ENCODE results near the gene CFAP300. TPM values are rescaled to one million over a fixed set of nuclear protein-coding genes. Genes with fewer than 3 reads are reported as not detected.

The CFAP300 gene
- polyA plus RNA-seq, 3 donors: 5.3 to 6.1 (median 5.4) TPM

DNA sequence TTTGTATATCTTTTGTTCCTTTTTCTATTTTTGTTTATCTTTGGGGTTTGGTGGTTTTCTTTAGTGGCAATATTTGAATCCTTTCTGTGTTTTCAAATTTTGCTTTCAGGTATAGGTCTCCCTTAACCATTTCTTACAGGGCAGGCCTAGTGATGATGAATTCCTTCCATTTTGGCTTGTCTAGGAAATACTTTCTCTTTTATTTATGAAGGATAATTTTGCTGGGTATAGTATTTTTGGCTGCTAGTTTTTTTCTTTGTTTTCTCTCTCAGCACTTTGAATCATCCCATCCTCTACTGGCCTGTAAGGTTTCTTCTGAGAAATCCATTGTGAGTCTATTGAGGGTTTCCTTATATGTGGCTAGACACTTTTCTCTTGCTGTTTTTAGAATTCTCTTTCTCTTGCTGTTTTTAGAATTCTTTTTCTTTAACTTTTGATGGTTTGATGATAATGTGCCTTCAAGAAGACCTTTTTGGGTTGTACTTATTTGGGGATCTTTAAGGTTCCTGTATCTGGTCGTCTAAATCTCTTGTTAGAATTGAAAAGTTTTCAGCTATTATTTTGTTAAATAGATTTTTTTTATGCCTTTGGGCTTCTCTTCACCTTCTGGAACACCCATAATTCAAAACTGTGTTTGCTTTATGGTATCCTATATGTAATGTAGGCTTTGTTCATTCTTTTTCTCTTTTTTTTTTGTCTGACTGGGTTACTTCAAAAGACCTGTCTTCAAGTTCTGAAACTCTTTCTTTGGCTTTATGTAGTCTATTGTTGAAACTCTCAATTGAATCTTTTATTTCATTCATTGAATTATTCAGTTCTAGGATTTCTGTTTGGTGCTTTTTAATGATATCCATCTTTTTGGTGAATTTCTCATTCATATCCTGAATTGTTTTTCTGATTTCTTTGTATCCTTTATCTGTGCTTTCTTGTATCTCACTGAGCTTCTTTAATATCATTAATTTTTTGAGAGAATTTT lies 24.5 kb downstream of the CFAP300 start:
- DNase-seq (ENCODE audit: low read depth in 3 of 3, low spot score in 2 of 3): no peak

DNA sequence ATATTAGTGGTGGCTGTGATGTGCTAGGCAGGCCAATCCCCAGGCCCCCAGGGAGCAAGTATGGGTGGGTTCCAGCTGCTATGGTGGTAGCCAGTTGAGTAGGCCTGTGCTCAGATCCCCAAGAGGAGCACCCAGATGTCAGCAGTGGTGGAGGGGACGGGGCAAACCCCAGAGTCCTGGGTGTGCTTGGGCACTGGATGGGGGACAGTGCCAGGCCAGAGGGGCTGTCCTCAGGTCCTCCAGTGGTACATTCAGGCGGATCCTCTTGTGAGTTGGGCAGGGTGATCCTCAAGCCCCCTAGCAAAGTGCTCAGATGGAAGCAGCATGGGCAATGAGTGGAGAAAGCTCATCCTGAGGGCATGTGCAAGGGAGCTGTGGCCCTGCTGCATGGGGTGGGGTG lies 26.0 kb downstream of the CFAP300 start:
- no peak for DNase-seq (ENCODE audit: low read depth in 3 of 3, low spot score in 2 of 3)

DNA sequence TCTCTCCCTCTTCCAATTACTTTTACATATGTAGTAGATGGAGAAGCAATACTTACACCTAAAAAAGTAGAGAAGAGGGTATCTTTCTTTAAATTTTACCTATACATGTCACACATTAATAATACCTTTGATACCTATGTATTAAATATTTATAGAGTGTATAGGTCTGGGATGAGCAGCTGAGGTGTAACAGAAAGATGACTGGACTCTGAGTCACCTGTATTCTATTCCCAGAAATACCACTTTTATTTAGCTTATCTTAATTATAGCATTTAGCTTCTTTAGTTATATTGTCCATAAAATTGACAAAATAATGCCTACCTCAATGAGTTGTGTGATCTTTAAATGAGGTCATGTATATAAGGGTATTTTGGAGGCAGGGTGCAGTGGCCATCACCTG lies 32.4 kb downstream of the CFAP300 start:
- no peak for DNase-seq (ENCODE audit: low read depth in 3 of 3, low spot score in 2 of 3)

DNA sequence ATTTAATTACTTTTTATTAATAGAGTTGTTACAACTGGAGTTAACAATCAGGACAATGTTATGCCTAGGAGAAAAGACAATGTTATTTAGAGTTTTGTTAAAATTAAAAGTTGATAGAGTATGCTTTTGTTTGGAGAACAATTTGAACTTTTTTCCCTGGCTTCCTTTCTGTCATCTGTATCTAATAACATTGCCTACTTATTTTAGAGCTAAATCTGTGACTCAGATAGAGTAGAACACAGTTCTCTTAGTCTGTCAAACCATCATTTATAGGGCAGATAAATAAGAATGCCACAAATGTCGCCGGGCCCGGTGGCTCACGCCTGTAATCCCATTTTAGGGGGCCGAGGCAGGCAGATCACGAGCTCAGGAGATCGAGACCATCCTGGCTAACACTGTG lies 34.1 kb downstream of the CFAP300 start:
- no peak for DNase-seq (ENCODE audit: low read depth in 3 of 3, low spot score in 2 of 3)

DNA sequence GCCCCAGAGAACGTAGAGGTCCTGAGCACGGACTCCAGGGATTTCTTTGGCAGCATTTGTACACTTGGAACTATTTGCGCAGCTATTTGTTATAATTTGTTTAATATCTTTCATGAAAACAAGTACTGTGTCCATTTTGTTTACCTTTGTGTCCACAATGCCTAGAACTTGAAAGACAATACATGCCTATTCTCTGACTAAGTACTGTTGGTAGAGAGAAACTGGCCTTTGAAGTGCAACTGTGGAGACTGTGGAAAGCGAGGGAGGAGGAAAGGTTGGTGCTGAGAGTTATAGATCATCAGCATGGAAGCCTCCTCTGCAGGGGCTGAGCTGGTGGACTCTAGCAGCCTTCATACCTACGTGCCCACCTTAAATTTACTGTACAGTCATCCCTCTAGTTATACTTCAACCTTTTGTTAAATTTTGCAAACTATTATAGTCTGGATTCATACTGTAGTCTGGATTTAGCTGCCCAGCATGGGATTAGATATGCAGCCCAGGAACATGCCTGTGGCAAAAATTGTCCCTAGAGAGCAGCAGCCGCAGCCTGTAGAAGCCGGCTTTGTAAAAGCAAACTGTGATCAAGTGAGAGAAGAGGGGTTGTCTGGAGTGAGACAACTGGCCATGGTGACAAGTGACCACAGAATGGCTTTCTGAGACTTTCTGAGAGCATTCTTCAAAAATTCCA lies 38.8 kb downstream of the CFAP300 start:
- DNase-seq (ENCODE audit: low read depth in 3 of 3, low spot score in 2 of 3): no peak

DNA sequence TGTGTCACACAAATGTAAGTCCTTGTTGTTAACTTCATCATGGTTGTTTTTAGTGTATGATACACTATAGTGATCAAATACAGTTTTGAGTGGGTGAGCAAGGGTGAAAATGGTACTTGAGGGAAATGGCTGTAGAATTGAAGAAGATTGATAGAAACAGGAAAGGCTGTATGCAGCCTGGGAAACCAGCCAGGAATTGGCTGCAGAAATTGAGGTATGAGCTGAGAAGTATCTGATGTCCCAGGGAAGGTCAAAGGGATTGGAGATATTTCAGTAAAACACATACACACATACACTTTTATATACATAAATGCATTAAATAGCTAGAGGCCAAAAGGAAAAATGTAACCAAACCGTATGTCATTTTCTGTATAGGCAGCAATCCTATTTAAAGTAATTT lies 49.9 kb downstream of the CFAP300 start:
- DNase-seq (ENCODE audit: low read depth in 3 of 3, low spot score in 2 of 3): no peak

DNA sequence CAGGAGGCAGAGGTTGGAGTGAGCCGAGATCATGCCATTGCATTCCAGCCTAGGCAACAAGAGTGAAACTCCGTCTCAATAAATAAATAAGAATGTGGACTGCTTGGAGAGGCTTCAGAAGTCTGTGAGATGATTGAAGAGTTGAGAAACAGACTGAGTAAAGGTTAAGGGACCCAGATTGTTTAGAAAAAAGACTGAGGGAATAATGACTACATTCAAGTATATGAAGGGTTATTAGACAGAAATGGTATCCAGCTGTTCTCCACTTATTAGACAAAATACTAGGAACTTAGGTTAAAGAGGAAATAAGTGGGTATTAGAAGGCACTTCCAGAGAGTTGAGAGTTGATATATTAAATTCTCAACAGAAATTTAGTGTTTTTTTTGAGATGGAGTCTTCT lies 52.5 kb downstream of the CFAP300 start:
- DNase-seq (ENCODE audit: low read depth in 3 of 3, low spot score in 2 of 3): no peak

DNA sequence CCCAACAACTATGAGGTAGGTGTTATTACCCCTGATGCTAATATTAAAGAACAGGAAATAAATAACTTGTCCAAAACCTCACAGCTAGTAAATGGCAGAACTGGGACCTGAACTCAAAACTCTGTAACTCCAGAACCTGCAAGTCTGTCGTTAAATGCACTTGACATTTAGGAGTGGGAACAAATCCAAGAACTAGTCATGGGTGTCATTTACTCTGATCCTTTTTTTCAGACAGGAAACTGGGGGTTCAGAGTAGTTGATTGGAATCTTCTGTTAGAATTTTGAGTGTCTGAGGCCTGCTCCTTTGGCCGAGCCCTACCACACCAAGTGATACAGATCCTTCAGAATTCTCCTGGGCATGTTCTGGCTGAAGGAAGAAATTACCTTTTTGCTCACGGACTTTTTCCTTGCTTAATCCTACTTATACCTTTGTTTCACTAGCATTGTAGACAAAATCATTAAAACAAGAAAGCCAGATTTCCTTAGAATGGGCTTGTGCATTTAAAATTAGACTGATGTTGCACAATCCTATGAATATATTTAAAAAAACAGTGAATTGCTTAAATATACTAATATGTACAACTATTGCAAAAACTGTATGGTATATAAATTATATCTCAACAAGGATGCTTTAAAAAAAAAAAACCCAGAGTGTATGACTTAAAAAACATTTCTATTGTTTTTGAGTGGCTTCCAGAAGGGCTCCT lies 61.6 kb downstream of the CFAP300 start:
- DNase-seq (ENCODE audit: low read depth in 3 of 3, low spot score in 2 of 3): no peak

DNA sequence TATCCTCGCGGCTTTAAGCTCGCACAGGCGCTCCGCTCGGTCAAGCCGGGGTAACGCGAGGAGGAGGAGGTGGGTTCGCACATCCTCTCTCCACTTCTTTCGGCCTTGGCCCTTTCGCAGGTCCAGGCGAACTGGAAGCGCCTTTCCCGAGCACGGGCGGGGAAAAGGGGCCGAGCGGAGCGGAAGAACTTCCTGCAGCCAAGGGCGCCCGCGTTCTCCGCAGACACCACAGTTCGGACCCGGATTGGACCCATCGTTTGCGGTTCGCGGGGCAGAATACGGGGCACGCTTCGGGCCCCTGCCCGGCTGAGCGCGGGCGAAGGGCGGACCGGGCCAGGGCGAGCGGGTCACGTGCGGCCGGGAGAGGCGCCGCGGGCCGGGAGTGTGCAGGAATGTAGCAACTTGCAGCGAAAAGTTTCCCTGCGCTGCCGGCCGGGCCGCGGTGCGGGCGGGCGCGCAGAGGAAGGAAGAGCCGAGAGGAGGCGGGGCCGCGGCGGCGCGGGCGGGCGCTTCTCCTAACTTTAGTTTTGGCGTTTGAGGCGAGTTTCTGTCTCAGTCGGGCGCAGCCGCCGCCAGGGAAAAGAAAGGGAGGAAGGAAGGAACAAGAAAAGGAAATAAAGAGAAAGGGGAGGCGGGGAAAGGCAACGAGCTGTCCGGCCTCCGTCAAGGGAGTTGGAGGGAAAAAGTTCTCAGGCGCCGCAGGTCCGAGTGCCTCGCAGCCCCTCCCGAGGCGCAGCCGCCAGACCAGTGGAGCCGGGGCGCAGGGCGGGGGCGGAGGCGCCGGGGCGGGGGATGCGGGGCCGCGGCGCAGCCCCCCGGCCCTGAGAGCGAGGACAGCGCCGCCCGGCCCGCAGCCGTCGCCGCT lies 62.9 kb downstream of the CFAP300 start, which contains the start of gene YAP1:
Gene YAP1, plus strand, starts transcription at position 552 of the 865 bp plus-strand sequence. CDS start 402 bp downstream, outside the sequence.
- peak; percentile 88 for DNase-seq (ENCODE audit: low read depth in 3 of 3, low spot score in 2 of 3)

DNA sequence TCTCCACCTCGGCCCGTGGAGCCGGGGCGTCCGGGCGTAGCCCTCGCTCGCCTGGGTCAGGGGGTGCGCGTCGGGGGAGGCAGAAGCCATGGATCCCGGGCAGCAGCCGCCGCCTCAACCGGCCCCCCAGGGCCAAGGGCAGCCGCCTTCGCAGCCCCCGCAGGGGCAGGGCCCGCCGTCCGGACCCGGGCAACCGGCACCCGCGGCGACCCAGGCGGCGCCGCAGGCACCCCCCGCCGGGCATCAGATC lies 63.4 kb downstream of the CFAP300 start:
- no peak for DNase-seq (ENCODE audit: low read depth in 3 of 3, low spot score in 2 of 3)

DNA sequence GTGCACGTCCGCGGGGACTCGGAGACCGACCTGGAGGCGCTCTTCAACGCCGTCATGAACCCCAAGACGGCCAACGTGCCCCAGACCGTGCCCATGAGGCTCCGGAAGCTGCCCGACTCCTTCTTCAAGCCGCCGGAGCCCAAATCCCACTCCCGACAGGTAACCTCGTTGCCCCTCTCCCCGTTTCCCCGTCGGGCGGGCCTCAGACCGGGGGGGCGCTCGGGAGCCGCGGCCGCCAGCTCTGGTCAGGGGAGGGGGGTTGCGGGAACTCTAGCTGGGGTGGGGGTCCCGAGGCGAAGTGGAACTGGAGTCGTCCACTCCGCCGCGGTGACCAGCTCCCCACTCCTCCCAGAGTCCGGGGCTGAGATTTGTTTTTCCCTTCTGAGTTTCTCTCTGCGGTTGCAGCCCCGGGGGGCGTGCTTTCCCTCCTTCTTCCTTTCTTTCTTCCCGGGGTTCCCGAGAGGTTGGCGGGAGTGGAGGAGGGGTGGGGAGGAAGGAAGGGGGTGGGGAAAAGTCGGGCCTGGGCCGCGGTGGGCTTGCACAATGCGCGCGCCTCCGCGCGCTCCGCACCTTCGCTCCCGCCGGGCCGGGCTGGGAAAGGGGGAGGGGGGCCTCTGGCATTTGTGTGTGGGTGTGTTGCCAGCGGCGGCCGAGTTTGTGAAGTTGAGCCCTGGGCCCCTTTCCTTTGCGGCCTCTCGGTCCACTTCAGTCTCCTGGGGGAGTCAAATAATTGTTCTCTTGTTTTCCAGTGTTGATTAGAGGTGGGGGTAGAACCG lies 64.0 kb downstream of the CFAP300 start:
- DNase-seq (ENCODE audit: low read depth in 3 of 3, low spot score in 2 of 3): peak; percentile 75 to 88 (median 75)

DNA sequence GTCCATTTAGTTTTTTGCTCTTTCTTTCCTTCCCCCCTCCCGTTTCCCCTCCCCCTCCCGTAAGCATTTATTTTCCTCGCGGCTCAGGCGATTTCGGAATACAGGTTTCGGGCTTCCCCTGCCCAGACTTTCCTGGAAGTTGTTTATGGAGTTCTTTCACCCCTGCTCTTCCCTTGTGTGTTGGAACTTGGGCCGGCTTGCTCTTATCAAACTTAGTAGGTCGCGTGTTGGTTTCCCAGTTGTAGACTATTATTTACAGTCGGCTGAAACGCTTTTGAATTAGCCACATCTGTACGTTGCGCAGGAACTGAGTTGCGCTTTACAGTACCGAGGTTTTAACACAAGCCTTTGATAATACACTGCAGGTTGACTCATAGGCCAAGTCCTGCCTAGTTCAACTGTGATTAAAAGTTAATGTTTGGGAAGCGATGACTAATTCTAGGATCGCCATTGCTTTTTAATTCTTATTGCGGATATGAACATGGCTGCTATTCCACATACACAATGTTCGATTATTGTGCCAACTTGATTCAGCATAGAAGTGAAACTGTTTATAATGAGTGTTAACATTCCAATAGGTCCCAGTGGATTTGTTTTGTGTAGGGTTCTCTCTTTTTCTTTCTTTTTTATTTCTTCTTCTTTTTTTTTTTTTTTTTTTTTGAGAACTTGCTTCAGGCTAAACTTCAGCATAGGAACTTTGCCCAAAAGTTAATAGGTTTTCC lies 64.7 kb downstream of the CFAP300 start:
- peak in 2 of 3 donors; percentile 67 to 76 for DNase-seq (ENCODE audit: low read depth in 3 of 3, low spot score in 2 of 3)

DNA sequence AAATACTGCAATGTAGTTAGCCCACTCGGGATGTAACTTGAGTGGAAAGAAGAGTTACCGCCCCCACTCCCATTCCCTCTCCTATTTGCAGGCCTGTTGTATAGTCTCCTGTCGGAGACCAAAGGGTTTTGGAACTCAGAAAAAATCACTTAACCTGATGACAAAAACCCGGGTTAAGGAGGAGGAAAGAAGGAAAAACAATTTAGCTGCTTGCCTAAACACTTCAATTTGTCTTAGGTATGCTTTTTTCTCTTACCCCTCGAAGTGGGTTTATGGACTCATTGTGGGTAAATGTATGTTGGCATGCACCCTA lies 65.2 kb downstream of the CFAP300 start:
- peak in 1 of 3 donors; percentile 41 for DNase-seq (ENCODE audit: low read depth in 3 of 3, low spot score in 2 of 3)

DNA sequence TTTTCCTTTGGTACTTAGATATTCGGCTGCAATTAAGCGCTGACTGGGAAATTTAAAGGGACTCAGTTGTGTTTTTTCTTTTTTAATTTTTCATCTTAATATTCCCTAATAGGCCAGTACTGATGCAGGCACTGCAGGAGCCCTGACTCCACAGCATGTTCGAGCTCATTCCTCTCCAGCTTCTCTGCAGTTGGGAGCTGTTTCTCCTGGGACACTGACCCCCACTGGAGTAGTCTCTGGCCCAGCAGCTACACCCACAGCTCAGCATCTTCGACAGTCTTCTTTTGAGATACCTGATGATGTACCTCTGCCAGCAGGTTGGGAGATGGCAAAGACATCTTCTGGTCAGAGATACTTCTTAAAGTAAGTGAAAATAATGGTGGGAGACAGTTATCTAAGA lies 66.8 kb downstream of the CFAP300 start:
- DNase-seq (ENCODE audit: low read depth in 3 of 3, low spot score in 2 of 3): no peak

DNA sequence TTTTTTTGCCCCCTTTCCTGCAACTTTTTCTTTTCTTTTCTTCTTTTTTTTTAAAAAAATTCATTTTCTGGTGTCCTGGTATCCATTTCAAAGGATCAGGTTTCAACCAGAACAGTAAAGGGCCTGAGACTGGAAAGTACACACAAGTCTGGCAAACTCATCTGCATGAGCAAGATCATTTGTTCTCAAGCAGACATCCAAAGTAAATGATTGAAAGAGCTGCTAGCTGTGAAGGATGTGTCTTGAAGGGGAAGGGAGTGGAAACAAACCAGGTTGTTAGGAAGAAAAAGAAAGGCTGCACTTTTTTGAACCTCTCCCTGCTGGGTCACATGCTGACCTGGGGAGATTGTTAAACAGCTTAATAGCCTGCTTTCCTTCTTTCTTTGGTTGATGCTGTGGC lies 68.3 kb downstream of the CFAP300 start:
- DNase-seq (ENCODE audit: low read depth in 3 of 3, low spot score in 2 of 3): no peak

DNA sequence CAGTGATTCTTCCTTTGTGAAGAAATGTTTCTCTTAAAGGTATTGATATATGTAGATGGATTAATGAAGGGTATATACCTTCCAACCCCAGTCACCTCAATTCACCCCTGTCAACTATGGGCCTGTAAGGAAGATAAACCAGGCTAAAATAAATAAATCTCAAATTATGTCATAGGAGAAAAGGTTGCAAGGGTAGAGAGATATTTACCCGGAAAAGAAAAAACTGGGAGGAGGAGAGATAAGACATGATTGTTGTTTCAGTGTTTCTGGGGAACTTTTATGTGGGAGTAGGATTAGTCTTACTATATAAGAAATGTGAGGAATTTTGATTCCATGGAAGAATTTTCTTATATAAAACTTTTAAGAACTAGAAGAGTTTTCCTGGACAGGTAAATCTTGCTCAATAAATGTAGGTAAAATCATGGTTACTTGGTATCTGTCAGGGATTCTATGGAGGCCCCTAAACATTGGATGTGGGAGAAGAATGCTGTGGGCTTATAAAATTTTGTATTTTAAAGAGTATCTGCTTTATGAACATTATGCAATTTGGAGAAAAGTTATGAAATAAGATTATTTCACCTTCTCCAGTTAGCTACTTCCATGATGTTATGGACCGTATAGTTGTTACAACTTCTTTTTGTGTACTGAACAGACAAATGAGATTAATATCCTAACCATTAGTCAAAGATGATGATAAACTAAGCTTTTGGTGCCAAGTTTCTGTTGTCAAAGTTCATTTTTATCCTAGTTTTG lies 69.4 kb downstream of the CFAP300 start:
- no peak for DNase-seq (ENCODE audit: low read depth in 3 of 3, low spot score in 2 of 3)

DNA sequence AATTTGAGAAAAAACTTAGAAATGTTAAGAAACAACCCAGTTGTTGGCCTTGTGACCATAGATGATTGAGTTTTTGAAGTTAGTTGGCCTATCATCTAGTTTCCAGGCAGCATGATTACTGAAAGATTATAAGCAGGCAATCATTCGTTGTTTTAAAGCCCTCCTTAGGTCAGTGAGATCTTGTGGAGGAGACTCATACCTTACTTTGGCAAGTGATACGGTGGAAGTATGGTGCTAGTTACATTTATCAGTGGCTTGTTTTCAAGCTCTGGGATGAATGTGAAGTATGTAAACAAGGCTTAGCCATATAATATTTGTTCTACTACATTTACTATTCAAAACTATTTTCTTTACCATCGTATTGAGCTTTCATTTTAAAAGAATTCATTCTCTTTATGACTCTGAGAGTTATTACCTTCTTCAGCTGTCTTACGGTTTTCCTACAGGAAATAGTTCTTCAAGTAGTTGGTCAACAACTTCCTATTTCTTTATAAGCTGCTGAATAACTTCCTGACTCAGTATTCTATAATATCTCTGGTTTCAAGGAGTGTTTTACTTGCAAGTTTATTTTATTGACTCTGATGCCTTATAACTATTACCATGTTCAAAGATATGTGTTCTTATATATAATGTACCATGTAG lies 70.4 kb downstream of the CFAP300 start:
- no peak for DNase-seq (ENCODE audit: low read depth in 3 of 3, low spot score in 2 of 3)

DNA sequence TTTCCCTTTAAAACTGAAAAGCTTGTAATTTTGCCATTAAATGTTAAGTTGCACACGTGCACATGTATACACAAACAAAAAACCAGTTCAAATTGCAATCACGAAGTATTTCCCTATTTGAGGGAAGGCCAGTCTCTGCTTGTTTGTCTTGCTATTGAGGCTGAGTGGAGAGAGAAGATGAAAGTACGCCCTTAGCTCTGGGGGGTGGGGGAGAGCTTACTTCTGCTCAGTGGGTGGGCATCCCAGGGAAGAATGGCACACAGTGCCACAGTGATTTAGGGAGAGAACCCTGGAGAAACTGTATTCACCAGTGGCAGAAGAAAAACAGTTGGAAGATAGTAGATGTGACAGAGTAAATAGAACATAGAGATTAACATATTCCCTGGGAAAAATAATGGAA lies 71.7 kb downstream of the CFAP300 start:
- DNase-seq (ENCODE audit: low read depth in 3 of 3, low spot score in 2 of 3): no peak
